Measurements from ENCODE around the gene KLHL26. TPM values are rescaled to one million over a fixed set of nuclear protein-coding genes. Genes with fewer than 3 reads are reported as not detected.

KLHL26 gene
- total RNA-seq, 1 experiment from 2014 or later, result 7.5 TPM

GRCh38 chr19:18715416-18715815 lies 78.6 kb downstream of the KLHL26 start:
- no peak for DNase-seq
- H3K4me3 Mint-ChIP-seq (ENCODE audit: low read depth, unreplicated experiment), result no peak overlapping the region
- no peak overlapping the region for H3K27ac Mint-ChIP-seq (ENCODE audit: unreplicated experiment)
- H3K4me1 Mint-ChIP-seq (ENCODE audit: low read depth, unreplicated experiment), result no peaks in the 10 kb centered on the region
- BruUV-seq (replicated peaks), result no TSS peak
- no peaks in the 10 kb centered on the region for H3K9me3 Mint-ChIP-seq (ENCODE audit: low read depth, unreplicated experiment)
- intact Hi-C loops (cut with micrococcal nuclease; ENCODE audit: unreplicated experiment), result no loop called here
- TF ChIP-seq, protein P1, sequence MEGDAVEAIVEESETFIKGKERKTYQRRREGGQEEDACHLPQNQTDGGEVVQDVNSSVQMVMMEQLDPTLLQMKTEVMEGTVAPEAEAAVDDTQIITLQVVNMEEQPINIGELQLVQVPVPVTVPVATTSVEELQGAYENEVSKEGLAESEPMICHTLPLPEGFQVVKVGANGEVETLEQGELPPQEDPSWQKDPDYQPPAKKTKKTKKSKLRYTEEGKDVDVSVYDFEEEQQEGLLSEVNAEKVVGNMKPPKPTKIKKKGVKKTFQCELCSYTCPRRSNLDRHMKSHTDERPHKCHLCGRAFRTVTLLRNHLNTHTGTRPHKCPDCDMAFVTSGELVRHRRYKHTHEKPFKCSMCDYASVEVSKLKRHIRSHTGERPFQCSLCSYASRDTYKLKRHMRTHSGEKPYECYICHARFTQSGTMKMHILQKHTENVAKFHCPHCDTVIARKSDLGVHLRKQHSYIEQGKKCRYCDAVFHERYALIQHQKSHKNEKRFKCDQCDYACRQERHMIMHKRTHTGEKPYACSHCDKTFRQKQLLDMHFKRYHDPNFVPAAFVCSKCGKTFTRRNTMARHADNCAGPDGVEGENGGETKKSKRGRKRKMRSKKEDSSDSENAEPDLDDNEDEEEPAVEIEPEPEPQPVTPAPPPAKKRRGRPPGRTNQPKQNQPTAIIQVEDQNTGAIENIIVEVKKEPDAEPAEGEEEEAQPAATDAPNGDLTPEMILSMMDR (IDR thresholded peaks at IDR 0.05; ENCODE audit: unreplicated experiment), result no peak
- CTCF ChIA-PET, result no interaction called here
- no peaks in the 10 kb centered on the region for H3K27me3 Mint-ChIP-seq (ENCODE audit: unreplicated experiment)
- H3K36me3 Mint-ChIP-seq (ENCODE audit: insufficient read depth, unreplicated experiment), result peaks cover 4% of the 10 kb centered on the region

GRCh38 chr19:18716857-18717256 lies 80.0 kb downstream of the KLHL26 start:
- DNase-seq, result no peak
- Mint-ChIP-seq H3K4me3 (ENCODE audit: low read depth, unreplicated experiment) (no peak overlapping the region), H3K9me3 (ENCODE audit: low read depth, unreplicated experiment) (no peaks in the 10 kb centered on the region), H3K4me1 (ENCODE audit: low read depth, unreplicated experiment) (no peaks in the 10 kb centered on the region), H3K36me3 (ENCODE audit: insufficient read depth, unreplicated experiment) (peaks cover 4% of the 10 kb centered on the region), H3K27ac (ENCODE audit: unreplicated experiment) (no peak overlapping the region), H3K27me3 (ENCODE audit: unreplicated experiment) (no peaks in the 10 kb centered on the region)
- BruUV-seq (replicated peaks), result no TSS peak
- intact Hi-C loops (cut with micrococcal nuclease; ENCODE audit: unreplicated experiment), result no loop called here
- CTCF ChIA-PET, result no interaction called here
- TF ChIP-seq, protein P1 (IDR thresholded peaks at IDR 0.05; ENCODE audit: unreplicated experiment), result no peak

- intact Hi-C loops (cut with micrococcal nuclease; ENCODE audit: unreplicated experiment), result no loop called here
- Mint-ChIP-seq H3K9me3 (ENCODE audit: low read depth, unreplicated experiment) (no peaks in the 10 kb centered on the region), H3K4me1 (ENCODE audit: low read depth, unreplicated experiment) (no peaks in the 10 kb centered on the region), H3K36me3 (ENCODE audit: insufficient read depth, unreplicated experiment) (peaks cover 4% of the 10 kb centered on the region), H3K4me3 (ENCODE audit: low read depth, unreplicated experiment) (no peak overlapping the region), H3K27me3 (ENCODE audit: unreplicated experiment) (no peaks in the 10 kb centered on the region), H3K27ac (ENCODE audit: unreplicated experiment) (no peak overlapping the region)
- CTCF ChIA-PET, result no interaction called here
- TF ChIP-seq, protein P1 (IDR thresholded peaks at IDR 0.05; ENCODE audit: unreplicated experiment), result no peak
- DNase-seq, result no peak
- no TSS peak for BruUV-seq (replicated peaks)
These were observed 80.8 kb downstream of the KLHL26 start for GRCh38 chr19:18717601-18718000.

DNA sequence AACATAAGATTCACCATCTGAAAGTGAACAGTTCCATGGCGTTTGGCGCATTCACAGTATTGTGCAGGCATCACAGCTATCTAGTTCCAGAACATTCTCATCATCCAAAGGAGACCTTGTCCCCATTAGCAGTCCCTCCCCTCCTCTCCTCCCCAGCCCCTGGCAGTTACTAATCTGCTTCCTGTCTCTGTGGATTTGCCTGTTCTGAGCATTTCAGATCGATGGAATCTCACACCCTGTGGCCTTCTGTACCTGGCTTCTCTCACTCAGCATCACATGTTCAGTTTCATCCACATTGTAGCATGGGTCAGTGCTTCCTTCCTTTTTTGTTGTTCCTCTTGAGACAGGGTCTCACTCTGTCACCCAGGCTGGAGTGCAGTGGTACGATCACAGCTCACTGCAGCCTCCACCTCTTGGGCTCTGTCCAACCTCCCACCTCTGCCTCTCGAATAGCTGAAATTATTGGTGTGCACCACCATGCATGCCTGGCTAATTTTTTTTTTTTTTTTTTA lies 81.2 kb downstream of the KLHL26 start:
- no peaks in the 10 kb centered on the region for H3K9me3 Mint-ChIP-seq (ENCODE audit: low read depth, unreplicated experiment)
- no peak overlapping the region for H3K27ac Mint-ChIP-seq (ENCODE audit: unreplicated experiment)
- intact Hi-C loops (cut with micrococcal nuclease; ENCODE audit: unreplicated experiment), result no loop called here
- CTCF ChIA-PET, result no interaction called here
- no peaks in the 10 kb centered on the region for H3K4me1 Mint-ChIP-seq (ENCODE audit: low read depth, unreplicated experiment)
- H3K4me3 Mint-ChIP-seq (ENCODE audit: low read depth, unreplicated experiment), result no peak overlapping the region
- H3K36me3 Mint-ChIP-seq (ENCODE audit: insufficient read depth, unreplicated experiment), result peaks cover 4% of the 10 kb centered on the region
- DNase-seq, result no peak
- H3K27me3 Mint-ChIP-seq (ENCODE audit: unreplicated experiment), result no peaks in the 10 kb centered on the region
- BruUV-seq (replicated peaks), result no TSS peak
- TF ChIP-seq, protein P1 (IDR thresholded peaks at IDR 0.05; ENCODE audit: unreplicated experiment), result no peak

Measured in Calu3 (cell line).